ENCODE measurements around the gene OLFM1.

GRCh38 chr9:135165756-135166519 is 78.5 kb downstream of the OLFM1 start:
- no peak for TF ChIP-seq TCF12 (IDR thresholded peaks at IDR 0.05; ENCODE audit: low read depth)
- no peak for TF ChIP-seq FOXM1 (IDR thresholded peaks at IDR 0.05; ENCODE audit: borderline replicate concordance, low read depth)
- TF ChIP-seq ZBTB7A (IDR thresholded peaks at IDR 0.05; ENCODE audit: low read depth): no peak
- TF ChIP-seq MAX (IDR thresholded peaks at IDR 0.05): no peak
- no peak for TF ChIP-seq CEBPB (IDR thresholded peaks at IDR 0.05)
- no peak for TF ChIP-seq REST (IDR thresholded peaks at IDR 0.05; ENCODE audit: low read depth)
- no peak for TF ChIP-seq USF1 (IDR thresholded peaks at IDR 0.05)
- TF ChIP-seq TAF1 (IDR thresholded peaks at IDR 0.05; ENCODE audit: low read depth): no peak
- TF ChIP-seq CREB1 (IDR thresholded peaks at IDR 0.05; ENCODE audit: low read depth): no peak
- TF ChIP-seq YY1 (IDR thresholded peaks at IDR 0.05; ENCODE audit: low read depth): no peak
- no peak for TF ChIP-seq EGR1 (IDR thresholded peaks at IDR 0.05)
- TF ChIP-seq EP300 (IDR thresholded peaks at IDR 0.05; ENCODE audit: borderline replicate concordance): no peak
- TF ChIP-seq RAD21 (IDR thresholded peaks at IDR 0.05; ENCODE audit: low read depth): no peak

All from Ishikawa (cell line).